Bone marrow (tissue), 2 donors: Measurements from ENCODE around the gene CHSY3.

Experiments
- DNase-seq, 2 donors: peaks; one replicate each; lab custom pipeline; 2025; lab: John Stamatoyannopoulos, UW

Gene CHSY3

DNA sequence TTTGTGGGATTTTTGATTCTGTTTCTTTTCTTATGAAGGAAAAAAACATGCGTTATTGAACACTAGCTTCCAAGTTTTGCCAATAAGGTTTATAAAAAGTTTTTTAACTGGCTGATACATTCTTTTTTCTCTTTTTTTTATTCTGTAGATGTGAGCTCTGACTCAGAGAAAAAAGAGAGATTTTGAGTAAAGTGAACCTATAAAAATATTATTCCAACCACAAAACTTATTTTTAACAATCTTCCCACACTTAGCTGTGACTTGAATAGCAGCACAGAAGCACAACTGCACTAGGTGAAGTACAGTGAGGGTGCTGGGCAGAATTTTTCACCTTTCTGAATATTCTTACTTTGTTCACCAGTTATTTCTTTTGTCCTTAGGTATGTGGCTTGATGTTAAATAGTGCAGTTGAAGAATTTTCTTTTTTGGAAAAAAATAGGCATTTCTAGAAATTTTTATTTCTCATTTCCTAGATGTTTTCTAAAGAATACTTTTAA lies 41.6 kb downstream of the CHSY3 start:
- DNase-seq = no peak

DNA sequence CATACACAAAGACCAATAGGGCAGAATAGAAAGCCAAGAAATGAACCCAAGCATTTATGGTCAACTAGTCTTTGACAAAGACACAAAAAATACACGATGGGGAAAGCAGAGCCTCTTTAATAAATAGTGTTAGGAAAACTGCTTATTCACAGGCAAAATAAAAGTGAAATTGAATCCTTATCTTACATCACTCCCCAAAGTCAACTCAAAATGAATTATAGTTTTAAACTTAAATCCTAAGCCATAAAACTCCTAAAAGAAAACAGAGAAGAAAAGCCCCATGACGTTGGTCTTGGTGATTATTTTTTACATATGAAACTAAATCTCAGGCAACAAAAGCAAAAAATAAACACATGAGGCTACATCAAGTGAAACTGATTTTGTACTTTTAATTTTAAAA lies 46.8 kb downstream of the CHSY3 start:
- DNase-seq = no peak

DNA sequence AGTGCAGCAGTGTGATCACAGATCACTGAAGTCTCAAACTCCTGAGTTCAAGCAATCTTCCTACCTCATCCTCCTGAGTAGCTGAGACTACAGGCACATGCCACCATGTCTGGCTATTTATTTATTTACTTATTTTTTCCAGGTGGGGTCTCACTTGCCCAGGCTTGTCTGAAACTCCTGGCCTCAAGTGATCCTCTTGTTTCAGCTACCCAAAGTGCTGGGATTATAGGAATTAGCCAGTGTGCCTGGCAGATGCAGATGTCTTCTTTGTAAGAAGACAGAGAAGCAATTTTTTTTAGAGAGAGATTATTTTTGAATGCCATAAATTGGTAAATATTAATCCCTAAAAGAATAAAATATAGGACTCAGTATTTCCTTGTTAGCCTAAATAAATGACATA lies 54.3 kb downstream of the CHSY3 start:
- DNase-seq = no peak

DNA sequence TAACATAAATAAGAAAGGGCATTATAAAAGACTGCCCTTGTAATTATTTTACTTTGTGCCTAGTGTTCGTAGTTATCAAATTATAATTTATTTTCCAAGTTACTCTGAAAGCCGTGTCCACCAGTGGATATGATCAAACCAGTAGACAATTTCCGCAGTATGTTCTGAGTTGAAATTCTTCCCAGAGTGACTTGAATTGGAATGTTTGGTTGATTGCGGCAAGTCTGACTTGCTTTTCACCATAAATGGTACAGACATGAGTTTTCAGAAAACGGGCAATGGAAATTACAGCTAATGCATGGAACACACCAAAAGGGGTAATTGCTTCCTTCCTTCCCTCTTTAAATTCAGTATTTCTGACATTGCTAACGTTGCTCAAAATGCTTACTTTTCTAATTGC lies 56.6 kb downstream of the CHSY3 start:
- DNase-seq = no peak

DNA sequence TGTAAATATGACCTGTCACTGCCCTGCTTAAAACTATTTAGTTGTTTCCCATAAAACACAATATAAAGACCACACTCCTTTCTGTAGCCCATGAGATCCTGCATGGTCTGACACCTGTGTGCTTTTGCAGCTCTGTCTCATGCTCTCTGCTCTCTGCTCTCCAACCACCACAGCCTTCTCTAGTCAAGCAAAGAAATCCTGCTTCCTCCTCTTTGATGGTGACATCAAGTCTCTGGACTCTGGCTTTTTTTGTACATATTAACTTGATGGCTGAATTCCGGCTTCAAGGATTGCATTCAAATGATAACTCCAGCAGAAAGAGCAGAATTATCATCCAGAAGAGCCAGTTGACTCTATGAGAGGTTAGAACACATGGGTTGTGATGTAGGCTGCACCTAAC lies 58.2 kb downstream of the CHSY3 start:
- no peak for DNase-seq

DNA sequence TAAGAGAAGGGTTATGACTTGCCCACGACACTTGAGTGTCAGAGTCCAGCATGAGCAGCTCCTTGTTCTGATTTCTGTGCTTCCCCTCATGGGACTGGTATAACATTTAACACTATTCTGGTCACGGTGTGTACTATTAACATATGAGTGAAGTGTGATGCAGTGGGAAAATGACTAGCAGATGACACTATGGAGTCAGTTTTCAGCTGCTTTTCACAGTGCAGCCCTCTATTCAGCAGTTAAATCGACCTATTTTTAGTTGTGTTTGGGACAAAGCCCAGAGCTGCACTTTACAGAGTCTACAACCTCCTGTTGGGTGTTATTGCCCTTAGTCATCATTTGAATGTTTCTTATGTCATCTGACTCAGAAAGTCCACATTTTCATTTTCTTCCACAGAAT lies 59.1 kb downstream of the CHSY3 start:
- no peak for DNase-seq

DNA sequence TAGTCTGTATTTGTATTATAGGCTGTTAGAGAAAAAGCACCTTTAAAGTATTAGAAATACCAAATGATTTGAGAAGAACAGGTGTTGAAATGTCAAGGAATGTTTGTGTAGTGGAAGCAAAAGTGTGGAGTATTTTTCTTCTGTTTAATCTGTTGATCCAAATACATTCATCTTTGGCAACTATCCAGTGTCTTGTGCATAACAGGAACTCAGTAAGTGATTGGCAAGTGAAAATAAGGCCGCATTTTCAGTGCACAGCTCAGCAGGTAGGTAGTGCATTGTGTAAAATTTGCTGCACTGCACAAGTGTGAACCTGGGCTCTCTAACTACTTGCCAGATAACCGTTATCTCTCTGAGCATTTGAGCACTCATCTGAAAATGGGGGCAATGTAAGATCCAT lies 61.8 kb downstream of the CHSY3 start:
- no peak for DNase-seq

DNA sequence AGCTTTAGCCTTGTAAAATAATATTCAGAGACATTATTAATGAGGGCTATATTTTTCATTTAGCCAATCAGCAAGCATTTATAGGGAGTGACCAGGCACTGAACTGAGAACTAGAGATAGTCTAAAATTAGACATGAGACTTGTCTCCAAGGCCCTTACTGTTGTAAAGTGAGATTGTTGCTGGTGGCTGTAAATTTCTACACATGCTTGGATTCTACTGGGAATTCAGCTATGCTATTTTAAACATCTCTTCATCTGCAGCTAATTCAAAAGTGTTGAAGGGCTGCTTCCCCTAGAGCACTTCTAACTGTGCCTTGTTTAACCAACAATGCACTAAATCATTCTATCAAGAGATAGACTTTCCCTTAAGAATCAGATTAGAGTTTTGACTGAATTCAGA lies 67.4 kb downstream of the CHSY3 start:
- DNase-seq = no peak

DNA sequence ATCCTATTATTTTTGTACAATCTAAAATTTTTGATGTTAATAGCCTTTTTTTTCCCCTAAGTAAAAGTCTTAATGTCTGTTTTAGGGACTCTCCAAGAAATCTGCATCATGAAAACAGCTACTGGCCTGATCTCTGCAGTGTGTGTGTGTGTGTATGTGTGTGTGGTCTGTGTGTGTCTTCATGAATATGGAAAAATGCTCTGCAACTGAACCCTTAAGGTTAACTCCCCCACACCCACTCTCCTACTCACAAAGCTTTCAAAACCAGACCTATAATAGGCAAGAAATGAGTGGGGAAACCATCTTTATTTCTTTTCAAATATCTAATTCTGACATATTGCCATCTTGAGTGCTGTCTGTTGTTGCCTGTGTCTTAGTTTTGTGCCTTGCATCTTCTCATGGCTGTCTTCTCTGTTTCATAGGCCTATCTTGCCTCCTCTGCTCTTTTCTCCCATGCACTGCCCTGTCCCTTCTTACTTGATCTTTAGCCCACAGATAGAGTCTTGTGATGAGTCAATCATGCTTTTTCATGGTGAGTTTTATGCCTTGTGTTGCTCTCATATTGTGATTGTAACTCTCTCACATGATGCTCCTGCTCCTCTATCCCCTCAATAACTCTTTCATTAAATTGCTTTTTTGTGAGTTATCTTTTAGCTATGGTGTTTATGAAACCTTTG lies 68.3 kb downstream of the CHSY3 start:
- DNase-seq = no peak

DNA sequence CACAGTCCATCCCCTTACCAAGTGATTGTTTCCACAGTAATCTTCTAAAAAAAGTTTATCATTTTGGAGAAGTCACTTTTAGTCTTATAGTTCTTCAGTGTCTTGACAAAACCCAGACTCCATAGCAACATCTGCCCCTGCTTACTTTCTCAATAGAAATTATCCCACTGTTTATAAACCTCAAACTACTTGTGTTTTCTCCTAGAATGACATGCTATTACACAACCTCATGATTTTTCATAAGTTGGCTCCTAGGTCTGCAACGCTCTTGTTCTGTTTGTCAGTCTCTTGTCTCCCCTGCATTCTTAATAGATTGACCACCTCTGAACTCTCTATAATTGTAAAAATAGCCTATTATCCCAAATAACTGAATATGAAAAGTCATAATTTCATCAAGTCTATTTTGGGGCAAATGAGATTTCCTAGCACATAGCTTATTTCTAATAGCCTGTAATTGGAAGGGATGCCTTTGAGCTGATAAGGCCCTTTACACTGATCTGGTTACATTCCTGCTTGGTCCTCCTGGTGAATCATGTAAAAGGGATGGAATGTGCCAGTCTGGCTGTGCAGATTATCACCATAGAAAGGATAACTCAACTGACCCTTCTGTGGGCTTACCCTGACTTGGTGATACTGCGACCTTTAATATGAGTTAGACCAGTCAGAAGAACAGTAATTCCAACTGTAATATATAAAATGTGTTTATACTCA lies 69.6 kb downstream of the CHSY3 start:
- no peak for DNase-seq

DNA sequence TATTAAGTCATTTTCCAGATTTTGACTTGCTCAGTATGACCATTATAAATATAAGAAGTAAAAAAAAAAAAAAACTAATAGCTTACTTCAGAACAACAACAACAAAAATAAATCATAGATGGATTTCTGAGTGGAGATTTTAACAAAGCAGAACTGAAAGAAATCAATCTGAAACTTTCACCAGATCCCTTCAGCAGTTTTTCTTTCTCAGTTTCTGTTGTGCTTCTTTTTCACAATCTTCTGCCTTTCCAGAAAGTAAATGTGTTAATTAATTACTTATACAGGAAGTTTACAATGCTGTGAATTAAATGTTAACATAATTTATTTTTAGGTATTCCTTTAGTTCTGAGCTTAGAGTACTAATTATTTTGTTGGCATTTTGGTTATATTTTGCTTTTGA lies 73.5 kb downstream of the CHSY3 start:
- DNase-seq = no peak

DNA sequence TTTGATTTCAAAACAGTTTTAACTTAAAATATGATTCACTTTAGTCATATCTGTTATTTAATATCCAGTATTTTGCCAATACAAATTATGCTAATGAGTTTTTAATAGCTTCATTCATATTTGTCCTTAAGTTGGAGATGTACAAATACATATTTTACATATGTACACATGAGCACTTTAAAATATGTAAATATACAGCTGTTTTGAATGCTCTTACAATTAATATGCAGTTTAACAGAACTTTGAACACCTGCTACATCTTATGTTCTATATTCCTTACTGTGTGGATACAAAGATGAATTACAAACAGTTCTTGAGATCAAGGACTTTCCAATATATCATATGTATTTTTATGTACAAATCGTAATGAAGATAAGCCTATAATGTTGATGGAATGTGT lies 74.0 kb downstream of the CHSY3 start:
- no peak for DNase-seq

DNA sequence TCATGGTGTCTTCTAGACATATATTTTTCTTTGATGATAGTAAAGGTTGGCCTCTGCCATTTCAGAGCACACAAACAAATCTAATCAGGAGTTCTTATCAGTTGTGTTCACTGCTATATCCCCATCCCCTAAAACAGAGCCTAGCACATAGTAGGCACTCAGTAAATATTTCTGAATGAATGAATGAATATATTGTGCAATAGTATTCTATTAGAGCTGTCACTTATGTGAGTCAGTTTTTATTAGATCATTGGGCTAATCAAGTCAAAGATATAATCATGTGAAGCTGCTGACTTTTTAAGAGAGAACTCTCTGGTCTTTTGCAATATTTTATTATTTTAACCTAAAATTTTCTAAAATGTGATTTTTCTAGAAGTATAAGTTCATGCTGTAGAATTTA lies 84.2 kb downstream of the CHSY3 start:
- DNase-seq = no peak

DNA sequence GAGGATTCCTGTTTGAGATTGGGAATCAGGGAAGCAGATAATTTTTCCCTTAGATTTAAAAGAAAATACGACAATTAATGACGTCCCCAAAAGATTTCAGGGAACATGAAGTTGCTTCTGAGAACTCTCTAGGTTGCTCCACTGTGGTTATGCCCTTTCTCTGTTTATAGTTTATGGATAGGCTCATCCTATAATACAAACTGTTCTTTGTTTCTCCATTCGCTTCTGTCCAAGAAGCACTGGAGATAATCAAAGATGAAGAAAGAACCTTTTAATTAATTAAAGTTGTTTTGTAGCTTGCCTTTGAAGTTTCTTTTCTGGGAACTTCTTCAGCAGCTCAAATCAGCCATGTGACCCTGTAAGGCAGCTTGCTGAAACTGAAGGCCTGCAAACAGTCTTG lies 87.5 kb downstream of the CHSY3 start:
- DNase-seq = no peak

DNA sequence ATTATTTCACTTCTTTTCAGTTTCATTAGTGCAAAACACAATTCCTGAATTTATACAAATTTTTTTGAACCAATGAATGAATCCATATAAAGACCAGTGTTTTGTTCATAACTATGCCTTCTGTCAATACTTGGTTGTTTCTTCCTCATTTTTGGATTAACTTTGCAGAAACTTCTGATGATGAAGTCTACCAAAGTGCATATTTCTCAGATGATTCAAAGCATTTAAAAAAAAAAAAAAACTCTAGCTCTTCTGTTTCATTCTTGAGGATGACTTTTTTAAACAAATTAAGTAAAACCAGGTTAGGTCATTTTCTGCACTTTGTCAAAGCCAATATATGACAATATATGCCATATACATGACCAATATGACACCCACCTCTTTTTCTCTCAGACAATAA lies 92.6 kb downstream of the CHSY3 start:
- no peak for DNase-seq

DNA sequence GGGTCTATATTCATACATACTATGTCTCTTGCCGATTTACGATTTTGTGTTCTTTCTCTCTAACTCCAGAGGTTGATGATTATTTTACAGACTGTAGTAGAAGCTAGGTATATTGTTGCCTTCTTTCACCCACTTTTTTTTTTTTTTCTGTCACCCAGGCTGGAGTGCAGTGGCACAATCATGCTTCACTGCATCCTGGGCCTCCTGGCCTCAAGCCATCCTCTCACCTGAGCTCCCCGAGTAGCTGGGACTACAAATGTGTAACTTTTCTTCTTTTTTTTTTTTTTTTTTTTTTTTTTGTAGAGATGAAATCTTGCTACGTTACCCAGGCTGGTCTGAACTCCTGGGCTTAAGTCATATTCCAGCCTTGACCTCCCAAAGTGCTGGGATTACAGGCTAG lies 96.2 kb downstream of the CHSY3 start:
- no peak for DNase-seq

DNA sequence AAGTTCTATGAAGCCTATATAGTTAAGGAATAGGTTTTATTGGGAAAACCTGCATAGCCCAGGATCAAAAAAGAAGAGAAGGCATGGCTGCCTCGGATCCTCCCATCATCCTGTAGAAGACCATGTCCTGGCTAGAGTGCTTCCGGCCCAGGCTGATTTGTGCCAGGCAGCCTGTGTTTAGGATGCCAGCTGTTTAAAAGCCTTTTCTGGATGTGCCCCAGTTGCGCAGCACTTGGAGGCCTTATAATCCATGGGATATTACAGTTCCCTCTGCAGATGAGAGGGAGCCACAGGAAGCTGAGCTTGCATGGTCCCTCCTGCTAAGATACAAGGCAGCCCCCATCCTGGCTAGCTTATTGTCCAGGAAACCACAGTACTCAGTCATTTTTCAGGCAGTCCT lies 97.9 kb downstream of the CHSY3 start:
- no peak for DNase-seq

DNA sequence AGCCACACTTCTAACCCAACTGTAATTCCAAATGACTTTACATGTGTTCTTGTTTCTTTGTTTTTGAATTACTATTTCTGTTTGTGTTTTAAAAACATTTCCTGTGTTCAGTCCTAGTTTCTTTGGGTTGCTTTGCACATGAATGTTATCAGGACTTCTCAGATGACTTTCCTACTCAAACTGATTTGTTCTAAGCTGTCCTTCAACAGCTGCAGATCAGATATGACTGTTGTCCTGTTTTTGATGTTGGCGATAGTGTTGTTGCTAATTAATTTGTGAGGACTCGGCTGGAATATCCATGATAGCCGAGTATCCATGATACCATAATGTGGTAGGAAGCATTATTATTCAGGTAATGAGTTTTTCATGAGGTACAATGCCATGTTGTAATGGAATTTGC lies 98.6 kb downstream of the CHSY3 start:
- DNase-seq = no peak

DNA sequence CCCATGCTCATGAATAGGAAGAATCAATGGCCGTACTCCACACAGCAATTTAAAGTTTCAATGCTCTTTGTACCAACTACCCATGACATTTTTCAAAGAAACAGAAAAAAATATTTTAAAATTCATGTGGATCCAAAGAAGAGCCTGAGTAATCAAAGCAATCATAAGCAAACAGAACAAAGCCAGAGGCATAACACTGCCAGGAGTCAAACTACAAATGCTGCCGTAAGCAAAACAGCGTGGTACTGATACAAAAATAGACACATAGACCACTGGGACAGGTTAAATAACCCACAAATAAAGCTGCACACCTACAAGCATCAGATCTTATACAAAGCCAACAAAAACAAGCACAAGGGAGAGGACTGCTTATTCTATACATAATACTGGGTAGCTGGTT lies 107.7 kb downstream of the CHSY3 start:
- DNase-seq = no peak

DNA sequence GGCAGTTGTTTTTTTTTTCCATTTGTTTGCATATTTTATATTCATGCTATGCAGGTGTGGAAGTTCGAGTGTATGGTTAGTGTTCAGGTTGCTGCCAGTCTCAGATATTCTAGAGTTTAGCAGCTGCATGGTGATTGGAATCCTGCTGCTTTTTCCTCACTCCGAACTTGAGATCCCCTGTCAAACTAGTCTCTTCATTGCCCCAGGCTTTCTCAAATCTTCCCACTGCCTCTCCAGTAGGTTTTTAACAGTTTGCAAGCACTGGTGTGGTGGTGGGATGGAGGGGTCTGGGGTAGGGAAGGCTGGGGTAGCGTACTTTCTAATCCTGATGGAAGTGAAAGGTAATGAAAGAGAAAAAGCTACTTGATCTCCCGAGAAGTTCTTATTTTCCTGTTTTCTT lies 112.9 kb downstream of the CHSY3 start:
- DNase-seq = no peak

DNA sequence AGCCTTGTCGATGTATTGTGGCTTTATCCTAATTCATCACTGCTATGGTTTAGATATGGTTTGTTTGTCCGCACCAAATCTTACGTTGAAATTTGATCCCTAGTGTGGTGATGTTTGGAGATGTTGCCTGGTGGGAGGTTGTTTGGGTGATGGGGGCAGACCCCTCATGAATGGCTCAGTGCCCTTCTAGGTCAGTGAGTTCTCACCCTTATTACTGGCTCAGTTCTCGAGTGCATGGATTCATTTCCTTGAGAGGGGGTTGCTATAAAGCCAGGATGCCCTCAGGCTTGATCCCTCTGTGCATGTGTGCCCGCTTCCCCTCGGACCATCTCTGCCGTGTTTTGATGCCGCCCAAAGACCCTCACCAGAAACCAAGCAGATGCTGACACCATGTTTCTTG lies 114.4 kb downstream of the CHSY3 start:
- DNase-seq = no peak

DNA sequence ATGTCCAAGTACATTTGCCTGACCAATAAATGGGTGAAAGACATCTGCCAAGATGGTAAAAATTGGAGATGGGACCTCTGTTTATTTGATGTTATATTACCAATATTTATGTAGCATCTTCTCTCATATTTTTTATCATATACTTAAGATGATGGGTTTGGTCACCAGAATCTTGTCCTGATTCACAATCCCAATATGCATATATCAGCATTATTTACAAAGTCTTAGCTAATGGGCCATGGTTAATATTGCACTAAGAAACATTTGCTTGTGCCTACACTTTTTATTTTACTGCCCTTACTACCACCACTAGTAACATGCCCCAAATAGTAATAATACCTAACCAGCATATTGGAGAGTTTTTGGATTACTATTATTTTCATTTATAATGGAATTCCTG lies 116.7 kb downstream of the CHSY3 start:
- no peak for DNase-seq

DNA sequence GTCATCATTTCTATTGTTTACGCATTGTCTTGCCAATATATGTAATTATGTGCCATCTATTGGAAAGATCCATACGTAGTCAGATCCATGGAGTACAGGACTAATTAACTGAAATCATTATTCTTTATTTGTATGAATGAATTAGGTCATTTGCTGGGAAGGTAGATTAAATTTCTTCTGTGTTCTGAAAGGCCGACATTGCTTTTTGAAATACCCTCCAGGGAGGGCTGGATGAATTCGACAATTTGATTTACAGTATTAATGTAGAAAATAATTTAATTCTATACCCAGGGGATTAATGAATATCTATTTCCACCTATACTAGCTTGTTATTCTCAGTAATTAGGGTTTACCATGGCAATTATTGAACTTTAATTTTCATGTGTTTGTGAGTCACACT lies 117.6 kb downstream of the CHSY3 start:
- DNase-seq = no peak

DNA sequence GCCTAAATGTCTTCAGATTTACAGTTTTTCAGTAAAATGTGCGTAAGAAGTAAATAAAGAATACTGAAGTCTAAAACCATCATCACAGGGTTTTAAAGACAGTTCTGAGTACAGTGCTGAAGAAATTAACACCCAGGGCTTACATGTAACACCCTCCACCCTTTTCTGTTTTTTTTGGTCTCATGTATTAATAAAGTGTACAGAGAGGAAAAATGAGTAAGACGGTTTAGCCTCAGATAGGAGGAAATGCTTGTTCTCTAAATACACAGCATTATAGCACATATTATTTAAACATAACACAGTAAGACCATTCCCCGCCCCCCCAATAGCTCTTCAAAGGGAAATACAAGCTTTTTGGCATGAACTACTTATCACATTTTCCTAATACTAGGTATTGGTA lies 119.3 kb downstream of the CHSY3 start:
- no peak for DNase-seq
